ENCODE results near the gene DNAJC30.

GRCh38 chr7:73705551-73705920, 22.3 kb upstream of the DNAJC30 start:
- TF ChIP-seq, protein P1, sequence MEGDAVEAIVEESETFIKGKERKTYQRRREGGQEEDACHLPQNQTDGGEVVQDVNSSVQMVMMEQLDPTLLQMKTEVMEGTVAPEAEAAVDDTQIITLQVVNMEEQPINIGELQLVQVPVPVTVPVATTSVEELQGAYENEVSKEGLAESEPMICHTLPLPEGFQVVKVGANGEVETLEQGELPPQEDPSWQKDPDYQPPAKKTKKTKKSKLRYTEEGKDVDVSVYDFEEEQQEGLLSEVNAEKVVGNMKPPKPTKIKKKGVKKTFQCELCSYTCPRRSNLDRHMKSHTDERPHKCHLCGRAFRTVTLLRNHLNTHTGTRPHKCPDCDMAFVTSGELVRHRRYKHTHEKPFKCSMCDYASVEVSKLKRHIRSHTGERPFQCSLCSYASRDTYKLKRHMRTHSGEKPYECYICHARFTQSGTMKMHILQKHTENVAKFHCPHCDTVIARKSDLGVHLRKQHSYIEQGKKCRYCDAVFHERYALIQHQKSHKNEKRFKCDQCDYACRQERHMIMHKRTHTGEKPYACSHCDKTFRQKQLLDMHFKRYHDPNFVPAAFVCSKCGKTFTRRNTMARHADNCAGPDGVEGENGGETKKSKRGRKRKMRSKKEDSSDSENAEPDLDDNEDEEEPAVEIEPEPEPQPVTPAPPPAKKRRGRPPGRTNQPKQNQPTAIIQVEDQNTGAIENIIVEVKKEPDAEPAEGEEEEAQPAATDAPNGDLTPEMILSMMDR (conservative IDR thresholded peaks at IDR 0.05; ENCODE audit: low read depth, low read length): no peak
- no peak for TF ChIP-seq EZH2 (IDR thresholded peaks at IDR 0.05; ENCODE audit: low read length, unreplicated experiment)
- no peak for TF ChIP-seq EZH2phosphoT487 (IDR thresholded peaks at IDR 0.05; ENCODE audit: borderline replicate concordance, low read length)

Data from PC-3 (cell line).